ENCODE data around the gene PPP6R2.

GRCh38 chr22:50398831-50399648 lies 55.9 kb downstream of the PPP6R2 start:
- no peak for TF ChIP-seq MEF2A (IDR thresholded peaks at IDR 0.05; ENCODE audit: control insufficient read depth, low read depth, low read length)
- no peak for TF ChIP-seq ZFX (CRISPR knock-in tag; IDR thresholded peaks at IDR 0.05)
- no peak for TF ChIP-seq EZH2 (IDR thresholded peaks at IDR 0.05; ENCODE audit: borderline replicate concordance, low read depth, low read length)
- no peak for TF ChIP-seq FOXJ2 (tag; IDR thresholded peaks at IDR 0.05)
- no peak for TF ChIP-seq CBX2 (IDR thresholded peaks at IDR 0.05; ENCODE audit: insufficient read depth, low read length, poor library complexity, severe bottlenecking)
- TF ChIP-seq ZBTB26 (CRISPR knock-in tag; IDR thresholded peaks at IDR 0.05) = no peak
- no peak for TF ChIP-seq PHB (CRISPR knock-in tag; IDR thresholded peaks at IDR 0.05)
- no peak for TF ChIP-seq CTCF (IDR thresholded peaks at IDR 0.05 in 2 of 3, conservative IDR thresholded peaks at IDR 0.05 in 1 of 3; ENCODE audit: insufficient read depth in 2 of 3, low read depth in 1 of 3, low read length in 3 of 3)
- TF ChIP-seq TGIF2 (CRISPR knock-in tag; IDR thresholded peaks at IDR 0.05) = no peak
- TF ChIP-seq NR3C1 (CRISPR knock-in tag; IDR thresholded peaks at IDR 0.05) = no peak
- no peak for TF ChIP-seq E2F8 (IDR thresholded peaks at IDR 0.05; ENCODE audit: low read depth, partially characterized antibody)
